Activated CD4-positive, CD25-positive, alpha-beta regulatory T cell treated with anti-CD3 and anti-CD28 coated beads, Interleukin-2, amount 50 U/mL, for 16 hours (primary cell): Measurements from ENCODE around the gene CPA3.

Source experiments
- DNase-seq: peaks from one replicate; pipeline ENCODE4 v3.0.0-alpha.2; 2020; ENCODE audit warnings: low read depth, low spot score

CPA3 gene

GRCh38 chr3:148922467-148922866, 57.4 kb downstream of the CPA3 start:
- DNase-seq: no peak

GRCh38 chr3:148923592-148923991, 58.5 kb downstream of the CPA3 start:
- no peak for DNase-seq

- DNase-seq: no peak
These were observed 59.5 kb downstream of the CPA3 start for GRCh38 chr3:148924562-148924961.

- DNase-seq: no peak
These were observed 60.7 kb downstream of the CPA3 start for GRCh38 chr3:148925845-148926244.

- DNase-seq: no peak
These were observed 65.7 kb downstream of the CPA3 start for GRCh38 chr3:148930752-148931151.

GRCh38 chr3:148931574-148931973, 66.5 kb downstream of the CPA3 start:
- no peak for DNase-seq

- DNase-seq: no peak
These were observed 67.9 kb downstream of the CPA3 start for GRCh38 chr3:148932972-148933371.

GRCh38 chr3:148937467-148938255, 72.6 kb downstream of the CPA3 start:
- no peak for DNase-seq

- DNase-seq: no peak
These were observed 73.2 kb downstream of the CPA3 start for GRCh38 chr3:148938306-148938705.

- no peak for DNase-seq
These were observed 73.8 kb downstream of the CPA3 start for GRCh38 chr3:148938936-148939335.

- no peak for DNase-seq
These were observed 75.9 kb downstream of the CPA3 start for GRCh38 chr3:148940983-148941382.

GRCh38 chr3:148943506-148944205, 78.6 kb downstream of the CPA3 start:
- DNase-seq: no peak

GRCh38 chr3:148945116-148945515, 80.0 kb downstream of the CPA3 start:
- no peak for DNase-seq
